ENCODE measurements around the gene ARHGEF10L.

DNA sequence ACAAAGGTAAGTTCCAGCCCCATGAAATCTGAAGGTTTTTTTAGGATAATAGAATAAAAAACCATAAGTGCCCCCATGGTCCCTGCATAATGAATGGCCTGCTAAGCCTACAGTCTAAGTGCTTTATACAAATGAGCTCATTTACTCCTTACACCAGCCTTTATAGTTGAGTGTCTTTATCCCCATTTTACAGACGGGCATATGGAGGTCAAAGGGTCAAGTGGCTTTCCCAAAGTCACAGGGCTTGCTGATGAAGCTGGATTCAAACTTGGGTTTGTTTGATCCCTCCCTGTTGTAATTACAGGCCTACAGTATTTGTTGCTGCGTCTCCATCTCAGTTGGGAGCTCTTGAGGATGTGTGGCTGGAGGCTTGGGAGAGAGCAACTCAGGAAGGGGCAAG, 28.3 kb upstream of the ARHGEF10L start:
- TF ChIP-seq, protein P1, sequence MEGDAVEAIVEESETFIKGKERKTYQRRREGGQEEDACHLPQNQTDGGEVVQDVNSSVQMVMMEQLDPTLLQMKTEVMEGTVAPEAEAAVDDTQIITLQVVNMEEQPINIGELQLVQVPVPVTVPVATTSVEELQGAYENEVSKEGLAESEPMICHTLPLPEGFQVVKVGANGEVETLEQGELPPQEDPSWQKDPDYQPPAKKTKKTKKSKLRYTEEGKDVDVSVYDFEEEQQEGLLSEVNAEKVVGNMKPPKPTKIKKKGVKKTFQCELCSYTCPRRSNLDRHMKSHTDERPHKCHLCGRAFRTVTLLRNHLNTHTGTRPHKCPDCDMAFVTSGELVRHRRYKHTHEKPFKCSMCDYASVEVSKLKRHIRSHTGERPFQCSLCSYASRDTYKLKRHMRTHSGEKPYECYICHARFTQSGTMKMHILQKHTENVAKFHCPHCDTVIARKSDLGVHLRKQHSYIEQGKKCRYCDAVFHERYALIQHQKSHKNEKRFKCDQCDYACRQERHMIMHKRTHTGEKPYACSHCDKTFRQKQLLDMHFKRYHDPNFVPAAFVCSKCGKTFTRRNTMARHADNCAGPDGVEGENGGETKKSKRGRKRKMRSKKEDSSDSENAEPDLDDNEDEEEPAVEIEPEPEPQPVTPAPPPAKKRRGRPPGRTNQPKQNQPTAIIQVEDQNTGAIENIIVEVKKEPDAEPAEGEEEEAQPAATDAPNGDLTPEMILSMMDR (conservative IDR thresholded peaks at IDR 0.05): no peak
- TF ChIP-seq EZH2 (IDR thresholded peaks at IDR 0.05; ENCODE audit: low read depth): no peak
